GM12878 (cell line): Measurements from ENCODE around the gene DST. TPM values are rescaled to one million over a fixed set of nuclear protein-coding genes. Genes with fewer than 3 reads are reported as not detected.

Experiments
- ATAC-seq: fragments of 200-7000 bp; cut with Tn5 transposase; 3 replicates; pipeline ENCODE4 v1.9.1; 2020; ENCODE audit warnings: mild to moderate bottlenecking, moderate library complexity
- BruUV-seq: library from RNA; stranded (reverse); fragments of 400-500 nt; replicated peaks from 2 replicates; lab custom pipeline; 2021; lab: Mats Ljungman, UMichigan
- CTCF ChIA-PET: fragments of 300-600 bp; sonication (Branson Sonifier 250); formaldehyde crosslinking; extraction: SDS; loops from one replicate; lab custom pipeline; 2021; ENCODE audit warnings: inconsistent platforms; lab: Yijun Ruan, JAX
- POLR2A ChIA-PET: fragments of 350-600 bp; formaldehyde crosslinking; extraction: SDS; loops from one replicate; lab custom pipeline; 2021; ENCODE audit warnings: inconsistent platforms; lab: Charles Lee
- RAD21 ChIA-PET: fragments of 300-600 bp; sonication (Branson Sonifier 250); formaldehyde crosslinking; loops from one replicate; lab custom pipeline; 2023; ENCODE audit warnings: antibody characterized with exemption; ENCODE audit not compliant: unreplicated experiment; lab: Charles Lee
- SMC1A ChIA-PET: fragments of 300-600 bp; sonication (Branson Sonifier 250); formaldehyde crosslinking; loops from one replicate; lab custom pipeline; 2023; ENCODE audit not compliant: unreplicated experiment, uncharacterized antibody; lab: Charles Lee
- DNase-seq: peaks from one replicate; pipeline ENCODE4 v3.0.0-alpha.2; 2011; ENCODE audit warnings: low read depth, low spot score
- FAIRE-seq: peaks from 3 replicates; lab custom pipeline; 2011; peaks lifted over from hg19 to GRCh38; lab: Jason Lieb, UNC
- H2AFZ ChIP-seq: 2 replicates; pipeline ENCODE4 v1.6.0; 2011; ENCODE audit warnings: low read depth, low read length, control low read depth; ENCODE audit not compliant: control insufficient read depth
- H3K27ac ChIP-seq: 2 replicates; pipeline ENCODE4 v1.5.1; 2011; ENCODE audit warnings: control low read depth; ENCODE audit not compliant: control insufficient read depth, insufficient read depth
- H3K27me3 ChIP-seq, 2 experiments: replicated peaks in 1 of 2; 2 replicates each; pipeline versions ENCODE4 v1.6.0 to v1.6.1; 2011; ENCODE audit warnings: low read length in 1 of 2; ENCODE audit not compliant: control insufficient read depth in 2 of 2, insufficient read depth in 2 of 2
- H3K36me3 ChIP-seq, 2 experiments: 2 replicates each; pipeline ENCODE4 v1.5.1; 2011; ENCODE audit warnings: low read length in 1 of 2; ENCODE audit not compliant: control insufficient read depth in 2 of 2, insufficient read depth in 2 of 2
- H3K4me1 ChIP-seq: 2 replicates; pipeline ENCODE4 v1.6.1; 2011; ENCODE audit warnings: mild to moderate bottlenecking, low read length, moderate library complexity, mixed read lengths; ENCODE audit not compliant: control insufficient read depth, insufficient read depth
- H3K4me2 ChIP-seq: 2 replicates; pipeline ENCODE4 v1.6.0; 2011; ENCODE audit warnings: control low read depth; ENCODE audit not compliant: control insufficient read depth, insufficient read depth
- H3K4me3 ChIP-seq: fragments of 200-600 bp; sonication (generic); 2 replicates; pipeline ENCODE4 v1.5.1; 2016
- H3K79me2 ChIP-seq: 2 replicates; pipeline ENCODE4 v1.6.0; 2011; ENCODE audit warnings: low read length; ENCODE audit not compliant: control insufficient read depth, insufficient read depth
- H3K9ac ChIP-seq: 2 replicates; pipeline ENCODE4 v1.8.0; 2011; ENCODE audit warnings: low read length, control low read depth, mixed read lengths; ENCODE audit not compliant: control insufficient read depth, insufficient read depth
- H3K9me3 ChIP-seq: replicated peaks from 3 replicates; pipeline ENCODE4 v1.5.1; 2011; ENCODE audit warnings: mild to moderate bottlenecking, low read length; ENCODE audit not compliant: control insufficient read depth, insufficient read depth
- H4K20me1 ChIP-seq: 2 replicates; pipeline ENCODE4 v1.6.0; 2011; ENCODE audit not compliant: control insufficient read depth, insufficient read depth
- HDAC6 ChIP-seq: fragments of 200-600 bp; sonication (generic); IDR thresholded peaks from one replicate; pipeline ENCODE4 v1.8.0; 2017; ENCODE audit warnings: antibody characterized with exemption; ENCODE audit not compliant: unreplicated experiment
- SPI1 ChIP-seq: IDR thresholded peaks from 2 replicates; pipeline ENCODE4 v1.6.1; 2011; ENCODE audit warnings: low read depth, mild to moderate bottlenecking, low read length, moderate library complexity, borderline replicate concordance; ENCODE audit not compliant: insufficient read depth
- WGBS: methylation state at CpG from one replicate; pipeline ENCODE4 v1.1.6; 2016; ENCODE audit warnings: low lambda C conversion rate; ENCODE audit not compliant: insufficient replicate concordance, insufficient coverage; ENCODE audit errors: missing lambda C conversion rate; 5-methylcytosine and 5-hydroxymethylcytosine counted together
- in situ Hi-C: fragments of 300-500 bp; cut with MboI; formaldehyde crosslinking; loops from 9 replicates; pipeline ENCODE4 v1.14.3; 2018; ENCODE audit warnings: mixed read lengths
- intact Hi-C: fragments of 100-400 bp; cut with micrococcal nuclease; formaldehyde crosslinking; loops from one replicate; pipeline ENCODE4 v1.14.2; 2022; ENCODE audit not compliant: unreplicated experiment
- polyA plus RNA-seq, 11 experiments: library from polyadenylated mRNA; depleted of rRNA in 4 of 11; unstranded in 6 of 11; stranded (reverse) in 5 of 11; fragments of >200 nt; fragmentation: Nextera tagmentation in 4 of 11; fragmentation: Illumina TruSeq in 1 of 11; extraction: Ambion mirVana in 4 of 11; extraction: Trizol in 1 of 11; gene quantifications; 1 replicate in 1 of 11; 2 replicates in 10 of 11; pipeline versions ENCODE4 v1.2.1 to v1.2.3, GENCODE V29; 2011 to 2016; ENCODE audit warnings: inconsistent platforms in 2 of 11, missing spikeins in 2 of 11, low read depth in 1 of 11
- total RNA-seq, 4 experiments: library from RNA; depleted of rRNA in 3 of 4; stranded (reverse); fragments of >200 nt in 3 of 4; fragmentation: Illumina TruSeq in 1 of 4; extraction: Trizol in 1 of 4; gene quantifications; 2 replicates each; pipeline versions ENCODE4 v1.2.1 to v1.2.3, GENCODE V29; 2013 to 2021

The DST gene
- total and polyA plus RNA-seq, 10 of the 15 experiments (the other 5 are each of a cell fraction or from before 2014, with no cell fraction given) = 32.1 to 156 (median 75.0) TPM

GRCh38 chr6:56525974-56526789 is 116.5 kb downstream of the DST start:
- Histone ChIP-seq H3K4me2 (no peak overlapping the region), H3K4me3 (no peak overlapping the region), H3K79me2 (no peaks in the 10 kb centered on the region), H4K20me1 (no peaks in the 10 kb centered on the region), H3K9ac (no peak overlapping the region), H3K36me3 (peaks cover 4 to 32% of the 10 kb centered on the region in 2 experiments), H3K27ac (no peak overlapping the region), H3K9me3 (no peaks in the 10 kb centered on the region), H3K27me3 (no peaks in the 10 kb centered on the region), H2AFZ (no peak overlapping the region), H3K4me1 (no peaks in the 10 kb centered on the region)
- in situ Hi-C loops (no loop called here), intact Hi-C loops (no loop called here)
- 77% methylated on average over 11 of the region's 11 CpGs for WGBS
- TF ChIP-seq SPI1 (peak; percentile 21; the same call in 1 of the 2 replicates), HDAC6 (no peak)
- DNase-seq (no peak), FAIRE-seq (no peak), ATAC-seq (no peak)
- POLR2A ChIA-PET = interaction anchor here (2.3 kb wide), 1 partner anchor 16 kb away, joined by 15 read pairs; no protein-coding TSS in a partner anchor
- CTCF ChIA-PET = interaction anchor here (0.6 to 1.5 kb wide), 8 partner anchors 13 to 156 kb away, joined by 3 to 5 read pairs (median 3); no protein-coding TSS in a partner anchor
- BruUV-seq = no TSS peak
- SMC1A ChIA-PET = interaction anchor here (0.6 to 2.1 kb wide), 6 partner anchors 8 to 652 kb away, joined by 3 to 14 read pairs (median 4); no protein-coding TSS in a partner anchor
- RAD21 ChIA-PET = interaction anchor here (1.7 to 3.0 kb wide), 2 partner anchors 13 to 16 kb away, joined by 7 to 13 read pairs; no protein-coding TSS in a partner anchor
